ENCODE results near the gene ADAM10. TPM values are rescaled to one million over a fixed set of nuclear protein-coding genes. Genes with fewer than 3 reads are reported as not detected.

The ADAM10 gene
- total and polyA plus RNA-seq, 2 of the 4 experiments (the other 2 are of a cell fraction): 110 to 185 TPM

DNA sequence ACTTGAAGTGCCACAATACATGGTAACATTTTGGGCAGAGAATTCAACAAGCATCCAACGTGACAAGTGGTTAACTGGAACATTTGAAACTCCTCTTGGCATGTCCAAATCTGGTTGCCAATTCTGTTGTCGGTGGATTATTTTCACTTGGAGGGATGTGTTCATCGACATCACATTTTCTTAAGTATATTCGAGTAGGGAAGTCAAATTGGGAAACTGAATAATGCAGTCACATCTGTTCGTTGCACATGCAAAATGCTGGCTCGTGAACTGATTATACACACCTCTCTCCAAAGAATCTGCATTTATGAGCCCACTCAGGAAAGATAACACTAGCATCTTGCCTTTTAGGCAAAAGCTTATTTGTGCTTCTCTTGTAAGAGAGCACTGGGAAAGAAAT, 178.0 kb downstream of the ADAM10 start:
- H2BK120ac ChIP-seq (ENCODE audit: low read depth, low read length): no peak overlapping the region
- ATAC-seq (ENCODE audit: low read depth) (no peak), DNase-seq (no peak)
- peaks cover 3% of the 10 kb centered on the region; the same call in 1 of the 2 replicates for H3K9me3 ChIP-seq (ENCODE audit: control insufficient read depth, insufficient read depth, low read length)
- H3K36me3 ChIP-seq (ENCODE audit: control insufficient read depth, insufficient read depth, low read length): no peaks in the 10 kb centered on the region
- no peak overlapping the region for H2AK9ac ChIP-seq (replicated peaks; ENCODE audit: low read depth, low read length, poor library complexity)
- WGBS, 2 experiments (ENCODE audit: extremely low coverage in 2 of 2, insufficient read length in 1 of 2): 86% methylated on average over 1 of the region's 6 CpGs; no CpG with 5 or more reads in 1 of the 2 experiments
- intact Hi-C loops (cut with micrococcal nuclease) (no loop called here), in situ Hi-C loops (cut with MboI; ENCODE audit: low sequenced_read_pairs) (no loop called here), dilution Hi-C loops (cut with HindIII; ENCODE audit: low sequenced_read_pairs, unreplicated experiment) (no loop called here)
- no peak overlapping the region for H2BK20ac ChIP-seq (ENCODE audit: low read depth, low read length)
- no peak overlapping the region for H3K56ac ChIP-seq (ENCODE audit: extremely low read depth, insufficient read depth, low read length)
- H3K4me2 ChIP-seq (ENCODE audit: low read depth, low read length): no peak overlapping the region
- no TSS peak for BruUV-seq (replicated peaks)
- no peak overlapping the region for H3K4me3 ChIP-seq (ENCODE audit: insufficient read depth, low read depth, low read length)
- ChIA-PET POLR2A (ENCODE audit: unreplicated experiment) (no interaction called here), CTCF (no interaction called here)
- no peak overlapping the region for H3K9ac ChIP-seq (ENCODE audit: low read depth, low read length)
- no peak overlapping the region for H2AK5ac ChIP-seq (ENCODE audit: low read depth, low read length)
- no peak overlapping the region for H4K8ac ChIP-seq (ENCODE audit: low read depth in 2 of 2, low read length in 2 of 2)
- H2BK15ac ChIP-seq (ENCODE audit: low read depth, low read length): no peak overlapping the region
- H2AFZ ChIP-seq (replicated peaks; ENCODE audit: low read length, poor library complexity): no peak overlapping the region
- no peak overlapping the region for H3K27ac ChIP-seq (ENCODE audit: insufficient read depth, low read length)
- H3K9me1 ChIP-seq (ENCODE audit: insufficient read depth, low read length): no peaks in the 10 kb centered on the region
- no peak overlapping the region for H3K4ac ChIP-seq (ENCODE audit: low read depth, low read length)
- TF ChIP-seq RFX5 (IDR thresholded peaks at IDR 0.05; ENCODE audit: low read depth, low read length): no peak
- TF ChIP-seq, protein P1, sequence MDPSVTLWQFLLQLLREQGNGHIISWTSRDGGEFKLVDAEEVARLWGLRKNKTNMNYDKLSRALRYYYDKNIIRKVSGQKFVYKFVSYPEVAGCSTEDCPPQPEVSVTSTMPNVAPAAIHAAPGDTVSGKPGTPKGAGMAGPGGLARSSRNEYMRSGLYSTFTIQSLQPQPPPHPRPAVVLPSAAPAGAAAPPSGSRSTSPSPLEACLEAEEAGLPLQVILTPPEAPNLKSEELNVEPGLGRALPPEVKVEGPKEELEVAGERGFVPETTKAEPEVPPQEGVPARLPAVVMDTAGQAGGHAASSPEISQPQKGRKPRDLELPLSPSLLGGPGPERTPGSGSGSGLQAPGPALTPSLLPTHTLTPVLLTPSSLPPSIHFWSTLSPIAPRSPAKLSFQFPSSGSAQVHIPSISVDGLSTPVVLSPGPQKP (IDR thresholded peaks at IDR 0.05; ENCODE audit: borderline replicate concordance, low read depth, low read length): no peak
- no peak for TF ChIP-seq RAD21 (IDR thresholded peaks at IDR 0.05; ENCODE audit: low read length)
- TF ChIP-seq FOS (IDR thresholded peaks at IDR 0.05; ENCODE audit: low read depth, low read length): no peak
- TF ChIP-seq, protein P2, sequence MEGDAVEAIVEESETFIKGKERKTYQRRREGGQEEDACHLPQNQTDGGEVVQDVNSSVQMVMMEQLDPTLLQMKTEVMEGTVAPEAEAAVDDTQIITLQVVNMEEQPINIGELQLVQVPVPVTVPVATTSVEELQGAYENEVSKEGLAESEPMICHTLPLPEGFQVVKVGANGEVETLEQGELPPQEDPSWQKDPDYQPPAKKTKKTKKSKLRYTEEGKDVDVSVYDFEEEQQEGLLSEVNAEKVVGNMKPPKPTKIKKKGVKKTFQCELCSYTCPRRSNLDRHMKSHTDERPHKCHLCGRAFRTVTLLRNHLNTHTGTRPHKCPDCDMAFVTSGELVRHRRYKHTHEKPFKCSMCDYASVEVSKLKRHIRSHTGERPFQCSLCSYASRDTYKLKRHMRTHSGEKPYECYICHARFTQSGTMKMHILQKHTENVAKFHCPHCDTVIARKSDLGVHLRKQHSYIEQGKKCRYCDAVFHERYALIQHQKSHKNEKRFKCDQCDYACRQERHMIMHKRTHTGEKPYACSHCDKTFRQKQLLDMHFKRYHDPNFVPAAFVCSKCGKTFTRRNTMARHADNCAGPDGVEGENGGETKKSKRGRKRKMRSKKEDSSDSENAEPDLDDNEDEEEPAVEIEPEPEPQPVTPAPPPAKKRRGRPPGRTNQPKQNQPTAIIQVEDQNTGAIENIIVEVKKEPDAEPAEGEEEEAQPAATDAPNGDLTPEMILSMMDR (conservative IDR thresholded peaks at IDR 0.05; ENCODE audit: low read depth, low read length): no peak
- TF ChIP-seq RCOR1 (IDR thresholded peaks at IDR 0.05; ENCODE audit: insufficient replicate concordance, low read length): no peak
- TF ChIP-seq SMC3 (IDR thresholded peaks at IDR 0.05; ENCODE audit: low read depth, low read length): no peak
- TF ChIP-seq MXI1 (IDR thresholded peaks at IDR 0.05; ENCODE audit: borderline replicate concordance, low read depth, low read length): no peak
- TF ChIP-seq, protein P3, sequence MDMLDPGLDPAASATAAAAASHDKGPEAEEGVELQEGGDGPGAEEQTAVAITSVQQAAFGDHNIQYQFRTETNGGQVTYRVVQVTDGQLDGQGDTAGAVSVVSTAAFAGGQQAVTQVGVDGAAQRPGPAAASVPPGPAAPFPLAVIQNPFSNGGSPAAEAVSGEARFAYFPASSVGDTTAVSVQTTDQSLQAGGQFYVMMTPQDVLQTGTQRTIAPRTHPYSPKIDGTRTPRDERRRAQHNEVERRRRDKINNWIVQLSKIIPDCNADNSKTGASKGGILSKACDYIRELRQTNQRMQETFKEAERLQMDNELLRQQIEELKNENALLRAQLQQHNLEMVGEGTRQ (IDR thresholded peaks at IDR 0.05; ENCODE audit: low read depth, low read length): no peak
- TF ChIP-seq NFE2L2 (IDR thresholded peaks at IDR 0.05; ENCODE audit: low read depth, low read length): no peak
- TF ChIP-seq BHLHE40 (IDR thresholded peaks at IDR 0.05; ENCODE audit: low read depth, low read length): no peak
- no peak for TF ChIP-seq POLR2A (IDR thresholded peaks at IDR 0.05; ENCODE audit: low read depth, low read length)
- TF ChIP-seq CHD1 (IDR thresholded peaks at IDR 0.05; ENCODE audit: low read depth, low read length): no peak
- no peaks in the 10 kb centered on the region for H3K79me1 ChIP-seq (ENCODE audit: low read depth in 1 of 2, low read length in 2 of 2)
- H2BK5ac ChIP-seq (ENCODE audit: low read depth, low read length, poor library complexity, severe bottlenecking): no peak overlapping the region
- no peaks in the 10 kb centered on the region for H4K20me1 ChIP-seq (ENCODE audit: insufficient read depth, low read length)
- H4K5ac ChIP-seq (ENCODE audit: low read depth, low read length): no peak overlapping the region
- H4K91ac ChIP-seq (ENCODE audit: insufficient read depth, low read depth, low read length): no peak overlapping the region
- no peaks in the 10 kb centered on the region for H3K27me3 ChIP-seq (ENCODE audit: control insufficient read depth, insufficient read depth, low read length)
- H3K4me1 ChIP-seq (ENCODE audit: control insufficient read depth, insufficient read depth, low read length): no peaks in the 10 kb centered on the region
- H3K14ac ChIP-seq (replicated peaks; ENCODE audit: low read depth, low read length): no peak overlapping the region
- H3K23ac ChIP-seq (ENCODE audit: low read depth, low read length): no peak overlapping the region; the same call in 1 of the 2 replicates
- H3K18ac ChIP-seq (ENCODE audit: low read depth, low read length): no peak overlapping the region
